Activated CD4-positive, alpha-beta T cell treated with anti-CD3 and anti-CD28 coated beads, Interleukin-10, Interleukin-2, amounts not matched to agents 100 ng/mL and 50 ng/mL, durations not matched to agents 16 hours and 8 hours (primary cell): ENCODE measurements around the gene TNFRSF8.

ENCODE experiments used
- DNase-seq: peaks from one replicate; pipeline ENCODE4 v3.0.0-alpha.2; 2020

TNFRSF8 gene

DNA sequence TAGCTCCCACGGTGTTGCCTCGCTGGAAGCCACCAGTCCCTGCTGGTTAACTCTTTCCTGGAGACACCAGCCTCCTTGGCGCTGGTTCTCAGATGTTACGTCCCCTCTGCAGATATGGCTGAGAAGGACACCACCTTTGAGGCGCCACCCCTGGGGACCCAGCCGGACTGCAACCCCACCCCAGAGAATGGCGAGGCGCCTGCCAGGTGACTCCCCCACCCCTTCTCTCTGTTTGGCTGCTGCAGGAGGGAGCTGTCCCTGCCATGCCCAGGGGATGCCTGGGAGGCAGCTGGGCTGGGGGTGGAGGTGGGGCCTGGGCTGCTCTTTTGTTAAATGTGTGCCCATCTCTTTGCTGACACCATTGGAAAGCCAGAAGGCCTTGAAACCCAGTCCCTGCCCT, 60.1 kb downstream of the TNFRSF8 start:
- no peak for DNase-seq

DNA sequence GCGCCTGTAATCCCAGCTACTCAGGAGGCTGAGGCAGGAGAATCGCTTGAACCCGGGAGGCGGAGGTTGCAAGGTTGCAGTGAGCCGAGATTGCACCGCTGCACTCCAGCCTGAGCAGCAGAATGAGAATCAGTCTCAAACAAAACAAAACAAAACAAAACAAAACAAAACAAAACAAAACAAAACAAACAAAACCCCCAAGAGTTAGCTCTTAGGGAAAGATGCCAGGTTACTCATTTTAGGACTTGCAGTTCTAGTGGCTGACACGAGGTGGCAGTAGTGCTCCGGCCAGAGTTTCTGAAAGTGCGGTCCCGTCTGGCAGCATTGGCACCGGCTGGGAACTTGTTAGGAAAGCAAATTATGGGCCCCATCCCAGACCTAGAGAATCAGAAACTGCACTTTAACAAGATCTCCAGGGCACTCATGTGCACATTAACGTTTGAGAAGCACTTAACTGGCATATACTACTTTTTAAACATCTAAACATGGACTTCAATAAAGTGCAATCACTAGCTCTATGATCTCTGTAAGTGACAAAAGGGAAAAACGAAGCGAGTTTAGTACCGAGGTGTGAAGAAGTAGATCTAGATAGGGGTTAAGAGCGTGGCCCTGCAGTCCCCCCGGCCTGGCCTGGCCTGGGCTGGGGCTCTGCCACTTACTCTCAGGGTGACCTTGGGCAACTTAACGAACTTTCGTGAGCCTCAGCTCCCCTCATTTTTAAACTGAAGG, 61.8 kb downstream of the TNFRSF8 start:
- peak; percentile 77 for DNase-seq

GRCh38 chr1:12125422-12126355, 62.6 kb downstream of the TNFRSF8 start:
- DNase-seq = no peak

GRCh38 chr1:12126781-12127180, 63.7 kb downstream of the TNFRSF8 start:
- DNase-seq = no peak

GRCh38 chr1:12127206-12127810, 64.2 kb downstream of the TNFRSF8 start:
- no peak for DNase-seq

GRCh38 chr1:12128120-12128519, 65.0 kb downstream of the TNFRSF8 start:
- no peak for DNase-seq

- DNase-seq = no peak
These were observed 66.5 kb downstream of the TNFRSF8 start for GRCh38 chr1:12129624-12130023.

DNA sequence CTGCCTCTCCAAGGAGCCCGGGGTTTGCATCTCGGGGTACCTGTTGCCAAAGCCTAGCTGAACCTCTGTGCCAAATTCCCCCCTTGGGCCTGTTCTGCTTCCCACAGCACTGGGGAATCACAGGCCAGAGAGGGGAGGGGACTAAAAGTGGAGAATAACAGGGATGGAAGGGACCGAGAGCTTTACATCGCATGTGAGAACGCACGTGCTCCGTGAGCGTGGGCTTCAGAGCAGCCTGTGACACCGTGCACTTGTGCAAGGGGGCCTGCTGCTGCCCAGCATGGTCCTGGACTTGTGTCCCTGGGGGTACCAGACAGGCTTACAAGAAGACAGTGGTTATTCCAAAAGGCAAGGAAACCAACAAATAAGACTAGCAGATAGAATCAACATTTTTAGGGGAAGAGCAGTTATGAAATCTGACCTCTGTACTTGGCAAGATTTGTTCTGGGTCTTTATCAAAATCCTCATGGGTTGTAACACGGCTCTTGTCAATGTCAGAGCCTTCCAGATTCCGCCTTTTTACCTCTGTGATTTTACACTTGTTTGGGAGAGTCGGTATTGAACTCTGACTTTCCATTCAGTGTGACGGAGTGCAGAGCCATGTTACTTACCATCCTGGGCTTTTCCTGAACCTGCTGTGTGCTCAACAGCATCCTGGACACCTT, 67.5 kb downstream of the TNFRSF8 start:
- DNase-seq = no peak

GRCh38 chr1:12132078-12132477, 69.0 kb downstream of the TNFRSF8 start:
- DNase-seq = no peak

- no peak for DNase-seq
These were observed 71.6 kb downstream of the TNFRSF8 start for GRCh38 chr1:12134716-12135115.

DNA sequence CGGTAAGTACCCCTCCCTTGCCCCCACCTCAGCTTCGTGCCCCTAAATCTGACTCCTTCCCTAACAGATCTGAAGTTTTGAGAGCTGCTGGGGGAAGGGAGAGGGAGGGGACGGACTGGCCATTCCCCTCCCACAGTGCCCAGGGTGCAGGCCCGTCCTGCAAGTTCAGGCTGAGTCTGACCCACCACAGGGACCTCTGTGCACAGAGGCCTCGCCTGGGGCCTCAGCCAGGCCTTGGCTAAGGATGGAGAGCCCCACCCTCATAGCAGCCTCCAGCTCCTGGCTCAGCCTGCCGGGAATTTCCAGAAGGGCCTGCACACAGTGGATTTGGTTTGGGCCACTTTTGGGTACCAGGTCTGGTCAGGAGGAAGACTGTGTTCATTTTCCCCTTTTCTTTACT, 72.5 kb downstream of the TNFRSF8 start:
- DNase-seq = no peak

DNA sequence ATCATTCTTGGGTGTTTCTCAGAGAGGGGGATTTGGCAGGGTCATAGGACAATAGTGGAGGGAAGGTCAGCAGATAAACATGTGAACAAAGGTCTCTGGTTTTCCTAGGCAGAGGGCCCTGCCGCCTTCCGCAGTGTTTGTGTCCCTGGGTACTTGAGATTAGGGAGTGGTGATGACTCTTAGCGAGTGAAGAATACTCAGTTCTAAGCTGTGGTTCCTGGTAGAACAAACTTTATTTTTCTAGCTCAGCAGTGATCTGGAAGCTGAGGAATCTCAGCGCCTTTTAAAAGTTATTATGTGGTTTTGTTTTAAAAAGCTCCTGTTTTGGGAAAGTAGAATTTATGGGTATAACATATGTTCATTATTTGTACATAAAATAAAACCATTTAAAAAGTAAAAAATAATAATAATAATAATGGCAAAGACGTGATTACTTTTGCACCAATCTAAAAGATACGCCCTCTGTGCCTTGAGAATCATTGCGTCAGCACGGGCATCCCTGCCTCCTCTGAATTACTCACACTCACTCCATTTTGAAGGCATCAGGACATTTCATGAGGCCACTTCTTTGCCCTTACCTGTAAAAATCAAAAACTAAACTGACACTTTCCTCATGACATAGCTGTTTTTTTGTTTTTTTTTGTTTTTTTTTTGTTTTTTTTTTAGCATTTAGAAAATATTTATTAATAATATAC, 74.0 kb downstream of the TNFRSF8 start:
- DNase-seq = no peak

DNA sequence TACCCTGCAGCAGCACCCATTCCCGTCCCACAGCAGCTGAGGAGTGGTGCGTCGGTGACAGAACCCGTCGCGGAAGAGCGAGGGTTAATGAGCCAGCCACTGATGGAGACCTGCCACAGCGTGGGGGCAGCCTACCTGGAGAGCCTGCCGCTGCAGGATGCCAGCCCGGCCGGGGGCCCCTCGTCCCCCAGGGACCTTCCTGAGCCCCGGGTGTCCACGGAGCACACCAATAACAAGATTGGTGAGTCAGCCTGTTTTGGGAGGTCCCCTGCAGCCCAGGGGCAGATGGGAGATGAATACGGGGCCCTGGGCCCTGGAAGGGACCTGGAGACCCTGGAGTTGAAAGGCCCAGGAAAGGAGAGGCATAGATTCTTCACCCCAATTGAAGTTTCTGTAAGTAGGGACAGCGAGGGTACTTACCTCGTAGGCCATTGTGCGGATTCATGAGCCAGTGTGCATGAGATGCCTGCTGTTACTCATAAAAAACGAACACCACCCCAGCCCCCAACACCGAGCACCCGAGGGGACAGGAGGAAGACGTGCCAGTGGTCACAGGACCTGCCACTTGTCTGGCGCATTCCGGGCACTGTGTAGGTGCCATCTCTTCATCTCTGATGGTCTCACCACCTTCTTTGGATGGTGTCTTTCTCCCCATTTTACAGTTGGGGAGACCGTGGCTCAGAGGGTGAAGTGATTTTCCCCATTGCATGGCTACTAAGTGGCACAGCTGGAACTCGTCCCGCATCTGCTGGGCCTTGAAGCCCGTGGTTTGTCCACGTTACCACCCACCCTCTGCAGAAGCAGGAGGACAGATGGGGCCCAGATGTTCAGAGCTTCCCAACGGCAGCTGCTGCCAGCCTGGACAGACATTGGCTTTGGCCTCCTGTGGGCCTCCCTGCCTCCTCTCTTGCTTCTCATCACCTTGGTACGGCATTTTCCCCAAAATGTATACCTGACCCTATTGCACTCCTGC, 75.4 kb downstream of the TNFRSF8 start:
- no peak for DNase-seq

DNA sequence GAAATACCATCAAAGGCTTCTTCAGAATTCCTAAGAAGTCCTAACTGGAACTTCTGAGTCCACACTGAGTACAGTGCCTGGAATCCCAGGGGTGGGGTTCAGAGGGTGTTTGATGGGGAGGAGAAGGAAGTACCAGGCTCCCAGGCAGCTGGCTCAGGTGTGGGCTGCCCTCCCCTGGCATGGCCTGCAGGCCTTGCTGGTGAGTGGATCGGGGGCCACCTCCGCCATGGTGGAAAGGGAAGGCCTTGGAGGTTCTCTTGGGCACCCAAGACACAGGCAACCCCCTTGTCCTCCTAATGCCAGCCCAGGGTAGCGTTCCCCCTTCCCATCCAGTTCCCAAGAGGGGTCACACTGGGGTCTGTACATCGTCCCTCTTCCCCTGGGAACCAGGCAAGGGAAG, 76.9 kb downstream of the TNFRSF8 start:
- no peak for DNase-seq

GRCh38 chr1:12140515-12141162, 77.5 kb downstream of the TNFRSF8 start:
- DNase-seq = no peak

- no peak for DNase-seq
These were observed 78.2 kb downstream of the TNFRSF8 start for GRCh38 chr1:12141163-12141850.

GRCh38 chr1:12142141-12142823, 79.2 kb downstream of the TNFRSF8 start:
- no peak for DNase-seq

DNA sequence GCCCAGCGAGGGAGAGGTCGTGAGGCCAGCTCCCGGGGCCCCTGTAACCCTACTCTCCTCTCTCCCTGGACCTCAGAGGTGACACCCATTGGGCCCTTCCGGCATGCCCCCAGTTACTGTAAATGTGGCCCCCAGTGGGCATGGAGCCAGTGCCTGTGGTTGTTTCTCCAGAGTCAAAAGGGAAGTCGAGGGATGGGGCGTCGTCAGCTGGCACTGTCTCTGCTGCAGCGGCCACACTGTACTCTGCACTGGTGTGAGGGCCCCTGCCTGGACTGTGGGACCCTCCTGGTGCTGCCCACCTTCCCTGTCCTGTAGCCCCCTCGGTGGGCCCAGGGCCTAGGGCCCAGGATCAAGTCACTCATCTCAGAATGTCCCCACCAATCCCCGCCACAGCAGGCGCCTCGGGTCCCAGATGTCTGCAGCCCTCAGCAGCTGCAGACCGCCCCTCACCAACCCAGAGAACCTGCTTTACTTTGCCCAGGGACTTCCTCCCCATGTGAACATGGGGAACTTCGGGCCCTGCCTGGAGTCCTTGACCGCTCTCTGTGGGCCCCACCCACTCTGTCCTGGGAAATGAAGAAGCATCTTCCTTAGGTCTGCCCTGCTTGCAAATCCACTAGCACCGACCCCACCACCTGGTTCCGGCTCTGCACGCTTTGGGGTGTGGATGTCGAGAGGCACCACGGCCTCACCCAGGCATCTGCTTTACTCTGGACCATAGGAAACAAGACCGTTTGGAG, 80.0 kb downstream of the TNFRSF8 start:
- DNase-seq = no peak
